ENCODE results near the gene FANCM. TPM values are rescaled to one million over a fixed set of nuclear protein-coding genes. Genes with fewer than 3 reads are reported as not detected.

The FANCM gene
- total RNA-seq, 1 experiment from 2014 or later, result 11.9 TPM

GRCh38 chr14:45211295-45211694 is 75.6 kb downstream of the FANCM start:
- no peak overlapping the region for H4K91ac ChIP-seq (ENCODE audit: insufficient read length, low read depth, low read length)
- H3K4me2 ChIP-seq (ENCODE audit: insufficient read depth, insufficient read length, low read length), result peak overlapping the region; percentile 1
- H2BK20ac ChIP-seq (ENCODE audit: low read depth, low read length, poor library complexity, severe bottlenecking), result no peak overlapping the region
- H3K56ac ChIP-seq (ENCODE audit: insufficient read length, low read depth, low read length), result no peak overlapping the region
- no CpG with 5 or more reads among the region's 1 CpG for WGBS (ENCODE audit: extremely low coverage, insufficient read length, low lambda C conversion rate)
- H3K79me1 ChIP-seq (ENCODE audit: insufficient read depth, low read depth, low read length, poor library complexity, severe bottlenecking), result no peaks in the 10 kb centered on the region
- no peaks in the 10 kb centered on the region for H3K79me2 ChIP-seq (ENCODE audit: insufficient read depth, low read length)
- H3K9me3 ChIP-seq (ENCODE audit: control insufficient read depth, low read depth, low read length), result no peaks in the 10 kb centered on the region
- H3K4me1 ChIP-seq (ENCODE audit: insufficient read depth, low read length), result peaks cover 7% of the 10 kb centered on the region; the same call in 1 of the 2 replicates
- no peak overlapping the region for H2BK15ac ChIP-seq (ENCODE audit: low read depth, low read length)
- H2BK5ac ChIP-seq (ENCODE audit: insufficient read length, low read length), result no peak overlapping the region
- Mint-ChIP-seq H3K4me1 (peaks cover 8 to 15% of the 10 kb centered on the region in 2 experiments), H3K36me3 (ENCODE audit: insufficient read depth in 1 of 3, low read depth in 3 of 3) (peaks cover 20 to 72% (median 56%) of the 10 kb centered on the region in 3 experiments), H3K9me3 (no peaks in the 10 kb centered on the region), H3K4me3 (no peak overlapping the region), H3K27ac (peak overlapping the region; percentile 11 to 91 (median 12); a peak in 5 of 7 replicates), H3K27me3 (ENCODE audit: low read depth) (no peaks in the 10 kb centered on the region)
- no peak overlapping the region for H3T11ph ChIP-seq (ENCODE audit: low read length)
- no peak overlapping the region for H2BK12ac ChIP-seq (ENCODE audit: insufficient read length, low read depth, low read length)
- no peaks in the 10 kb centered on the region for H3K23me2 ChIP-seq (ENCODE audit: insufficient read length, low read depth, low read length, poor library complexity, severe bottlenecking)
- no peak overlapping the region for H3K14ac ChIP-seq (ENCODE audit: insufficient read depth, low read length)
- no peak overlapping the region for H4K5ac ChIP-seq (ENCODE audit: insufficient read length, low read depth, low read length)
- no peak overlapping the region for H2AFZ ChIP-seq (ENCODE audit: low read length)
- H4K8ac ChIP-seq (replicated peaks; ENCODE audit: insufficient read length, low read depth, low read length), result no peak overlapping the region
- no peaks in the 10 kb centered on the region for H3K27me3 ChIP-seq (ENCODE audit: insufficient read depth, low read length)
- H3K27ac ChIP-seq (ENCODE audit: insufficient read length, low read depth, low read length), result no peak overlapping the region
- H2BK120ac ChIP-seq (ENCODE audit: low read depth, low read length, poor library complexity, severe bottlenecking), result no peak overlapping the region
- TF ChIP-seq CTCF (conservative IDR thresholded peaks at IDR 0.05), result no peak
- no peak overlapping the region for H3K18ac ChIP-seq (ENCODE audit: insufficient read length, low read depth, low read length)
- no peak overlapping the region for H3K23ac ChIP-seq (ENCODE audit: insufficient read length, low read depth, low read length)
- peaks cover 2% of the 10 kb centered on the region for H4K20me1 ChIP-seq (ENCODE audit: control insufficient read depth, insufficient read depth, insufficient read length)
- no peak overlapping the region for H2AK5ac ChIP-seq (ENCODE audit: insufficient read length, low read length)
- no peak for DNase-seq
- no peak overlapping the region for H3K9ac ChIP-seq (ENCODE audit: extremely low read depth, insufficient read length, low read length)
- no peak overlapping the region for H3K4ac ChIP-seq (ENCODE audit: low read depth, low read length)

Data from H9 (cell line).